SJSA1 (cell line): ENCODE data around the gene APBB1IP. TPM values are rescaled to one million over a fixed set of nuclear protein-coding genes. Genes with fewer than 3 reads are reported as not detected.
"Not testable (repeated sequence)": the region's sequence is repeated elsewhere in the genome, so short reads cannot be mapped to it uniquely, and the experiment has no call there.

Experiments used
- DNase-seq, 2 experiments: peaks; one replicate each; pipeline ENCODE4 v3.0.0-alpha.2; 2015 to 2020; ENCODE audit warnings: low spot score in 2 of 2, low read depth in 1 of 2
- H3K27ac ChIP-seq: fragments of 250-450 bp; sonication (Bioruptor Pico); 2 replicates; pipeline ENCODE4 v1.5.1; 2020; ENCODE audit warnings: mild to moderate bottlenecking, moderate library complexity
- H3K27me3 ChIP-seq: fragments of 250-450 bp; sonication (Bioruptor Pico); replicated peaks from 2 replicates; pipeline ENCODE4 v1.5.1; 2020; ENCODE audit warnings: mild to moderate bottlenecking, moderate library complexity
- H3K36me3 ChIP-seq: fragments of 250-450 bp; sonication (Bioruptor Pico); 2 replicates; pipeline ENCODE4 v1.5.1; 2020; ENCODE audit warnings: mild to moderate bottlenecking
- H3K4me1 ChIP-seq: fragments of 250-450 bp; sonication (Bioruptor Pico); replicated peaks from 2 replicates; pipeline ENCODE4 v1.6.1; 2021; ENCODE audit warnings: mild to moderate bottlenecking
- H3K4me3 ChIP-seq: fragments of 250-450 bp; sonication (Bioruptor Pico); 2 replicates; pipeline ENCODE4 v1.5.1; 2020; ENCODE audit warnings: mild to moderate bottlenecking
- H3K9me3 ChIP-seq: fragments of 250-450 bp; sonication (Bioruptor Pico); replicated peaks from 2 replicates; pipeline ENCODE4 v1.5.1; 2020; ENCODE audit warnings: mild to moderate bottlenecking
- total RNA-seq: library from RNA; depleted of rRNA; stranded (reverse); fragments of >200 nt; shearing (Covaris generic); gene quantifications from 2 replicates; pipeline ENCODE4 v1.2.3, GENCODE V29; 2014; rRNA removed

APBB1IP gene
- not detected in 2 replicates for total RNA-seq

- no peaks in the 10 kb centered on the region for H3K4me1 ChIP-seq
- DNase-seq: no peak
- no peaks in the 10 kb centered on the region for H3K9me3 ChIP-seq
- no peaks in the 10 kb centered on the region for H3K27me3 ChIP-seq
- H3K4me3 ChIP-seq: no peak within 1 kb of the TSS
- H3K27ac ChIP-seq: no peak within 1 kb of the TSS
- H3K36me3 ChIP-seq: no peaks in the 10 kb centered on the region
These were observed at the start of gene APBB1IP for GRCh38 chr10:26437637-26438461. Gene APBB1IP (plus strand): TSS chr10:26438341. CDS start chr10:26492327, 53,986 bp downstream.

- Histone ChIP-seq H3K4me3 (no peak overlapping the region), H3K9me3 (no peaks in the 10 kb centered on the region), H3K27me3 (peaks cover 5% of the 10 kb centered on the region; the same call in 1 of the 2 replicates), H3K4me1 (no peaks in the 10 kb centered on the region), H3K27ac (no peak overlapping the region), H3K36me3 (no peaks in the 10 kb centered on the region)
- no peak for DNase-seq
These were observed 48.6 kb upstream of the APBB1IP start for GRCh38 chr10:26389533-26389932.

- H3K4me3 ChIP-seq: no peak overlapping the region
- no peak for DNase-seq
- no peaks in the 10 kb centered on the region for H3K36me3 ChIP-seq
- no peak overlapping the region for H3K27ac ChIP-seq
- peaks cover 5% of the 10 kb centered on the region; the same call in 1 of the 2 replicates for H3K27me3 ChIP-seq
- no peaks in the 10 kb centered on the region for H3K9me3 ChIP-seq
- no peaks in the 10 kb centered on the region for H3K4me1 ChIP-seq
These were observed 46.1 kb upstream of the APBB1IP start for GRCh38 chr10:26391701-26392695.

GRCh38 chr10:26398353-26398752, 39.8 kb upstream of the APBB1IP start:
- not testable (repeated sequence) for DNase-seq, H3K27me3 ChIP-seq, H3K4me1 ChIP-seq, H3K27ac ChIP-seq, H3K9me3 ChIP-seq, H3K36me3 ChIP-seq, H3K4me3 ChIP-seq

- no peaks in the 10 kb centered on the region for H3K27me3 ChIP-seq
- H3K4me1 ChIP-seq: no peaks in the 10 kb centered on the region
- H3K27ac ChIP-seq: no peak overlapping the region
- no peak for DNase-seq
- no peaks in the 10 kb centered on the region for H3K36me3 ChIP-seq
- no peak overlapping the region for H3K4me3 ChIP-seq
- H3K9me3 ChIP-seq: no peaks in the 10 kb centered on the region
These were observed 30.7 kb upstream of the APBB1IP start for GRCh38 chr10:26407406-26407969.

- no peaks in the 10 kb centered on the region for H3K9me3 ChIP-seq
- H3K27ac ChIP-seq: no peak overlapping the region
- no peaks in the 10 kb centered on the region for H3K36me3 ChIP-seq
- H3K27me3 ChIP-seq: no peaks in the 10 kb centered on the region
- no peak for DNase-seq
- H3K4me1 ChIP-seq: no peaks in the 10 kb centered on the region
- H3K4me3 ChIP-seq: no peak overlapping the region
These were observed 29.2 kb upstream of the APBB1IP start for GRCh38 chr10:26408858-26409494.

GRCh38 chr10:26410356-26410755, 27.8 kb upstream of the APBB1IP start:
- Histone ChIP-seq H3K9me3 (no peaks in the 10 kb centered on the region), H3K36me3 (no peaks in the 10 kb centered on the region), H3K4me1 (no peaks in the 10 kb centered on the region), H3K4me3 (no peak overlapping the region), H3K27me3 (no peaks in the 10 kb centered on the region), H3K27ac (no peak overlapping the region)
- no peak for DNase-seq

GRCh38 chr10:26412932-26413331, 25.2 kb upstream of the APBB1IP start:
- Histone ChIP-seq H3K27me3 (no peaks in the 10 kb centered on the region), H3K9me3 (no peaks in the 10 kb centered on the region), H3K4me3 (no peak overlapping the region), H3K4me1 (no peaks in the 10 kb centered on the region), H3K36me3 (no peaks in the 10 kb centered on the region), H3K27ac (no peak overlapping the region)
- DNase-seq: no peak

GRCh38 chr10:26413375-26413774, 24.8 kb upstream of the APBB1IP start:
- H3K36me3 ChIP-seq: no peaks in the 10 kb centered on the region
- H3K27me3 ChIP-seq: no peaks in the 10 kb centered on the region
- no peak overlapping the region for H3K27ac ChIP-seq
- DNase-seq: no peak
- no peak overlapping the region for H3K4me3 ChIP-seq
- no peaks in the 10 kb centered on the region for H3K4me1 ChIP-seq
- H3K9me3 ChIP-seq: no peaks in the 10 kb centered on the region

- Histone ChIP-seq H3K36me3 (no peaks in the 10 kb centered on the region), H3K27me3 (no peaks in the 10 kb centered on the region), H3K9me3 (no peaks in the 10 kb centered on the region), H3K4me1 (no peaks in the 10 kb centered on the region), H3K27ac (no peak overlapping the region), H3K4me3 (no peak overlapping the region)
- no peak for DNase-seq
These were observed 21.0 kb upstream of the APBB1IP start for GRCh38 chr10:26417136-26417535.

- Histone ChIP-seq H3K27me3 (no peaks in the 10 kb centered on the region), H3K36me3 (no peaks in the 10 kb centered on the region), H3K9me3 (no peaks in the 10 kb centered on the region), H3K4me1 (no peaks in the 10 kb centered on the region), H3K27ac (no peak overlapping the region), H3K4me3 (no peak overlapping the region)
- DNase-seq: no peak
These were observed 15.2 kb upstream of the APBB1IP start for GRCh38 chr10:26422977-26423376.

GRCh38 chr10:26423722-26424121, 14.4 kb upstream of the APBB1IP start:
- Histone ChIP-seq H3K27ac (no peak overlapping the region), H3K36me3 (no peaks in the 10 kb centered on the region), H3K4me3 (no peak overlapping the region), H3K4me1 (no peaks in the 10 kb centered on the region), H3K9me3 (no peaks in the 10 kb centered on the region), H3K27me3 (no peaks in the 10 kb centered on the region)
- DNase-seq: no peak

- no peaks in the 10 kb centered on the region for H3K4me1 ChIP-seq
These were observed 7.4 kb upstream of the APBB1IP start for GRCh38 chr10:26430641-26431163.

More at GRCh38 chr10:26430641-26431163, 7.4 kb upstream of the APBB1IP start:
- Histone ChIP-seq H3K9me3 (no peaks in the 10 kb centered on the region), H3K27me3 (no peaks in the 10 kb centered on the region), H3K27ac (no peak overlapping the region), H3K4me3 (no peak overlapping the region), H3K36me3 (no peaks in the 10 kb centered on the region)
- no peak for DNase-seq
